Suprapubic skin (tissue), 4 donors: ENCODE measurements around the gene CCDC181. TPM values are rescaled to one million over a fixed set of nuclear protein-coding genes. Genes with fewer than 3 reads are reported as not detected.
"Not testable (repeated sequence)": the region's sequence is repeated elsewhere in the genome, so short reads cannot be mapped to it uniquely, and the experiment has no call there.

ENCODE experiments used
- DNase-seq, 2 donors: peaks; one replicate each; pipeline ENCODE4 v3.0.0-alpha.2; 2019; ENCODE audit warnings: low spot score in 2 of 2
- H3K27ac ChIP-seq: fragments of 200-600 bp; sonication (generic); one replicate; pipeline ENCODE4 v1.5.1; 2019
- H3K27me3 ChIP-seq: fragments of 200-600 bp; sonication (generic); one replicate; pipeline ENCODE4 v1.5.1; 2019
- H3K36me3 ChIP-seq: fragments of 200-600 bp; sonication (generic); one replicate; pipeline ENCODE4 v1.5.1; 2019
- H3K4me1 ChIP-seq: fragments of 200-600 bp; sonication (generic); one replicate; pipeline ENCODE4 v1.5.1; 2019
- H3K4me3 ChIP-seq: fragments of 200-600 bp; sonication (generic); one replicate; pipeline ENCODE4 v1.5.1; 2019; ENCODE audit warnings: mild to moderate bottlenecking
- H3K9me3 ChIP-seq: fragments of 200-600 bp; sonication (generic); one replicate; pipeline ENCODE4 v1.5.1; 2019
- CTCF ChIP-seq, 2 donors: fragments of 200-600 bp in 1 of 2; fragments of 450-650 bp in 1 of 2; sonication (generic) in 1 of 2; IDR thresholded peaks; one replicate each; pipeline ENCODE4 v1.5.1; 2016 to 2019; ENCODE audit warnings: antibody characterized with exemption in 2 of 2, mild to moderate bottlenecking in 1 of 2, moderate library complexity in 1 of 2
- EP300 ChIP-seq: sonication (generic); formaldehyde crosslinking; IDR thresholded peaks from one replicate; pipeline ENCODE4 v1.6.1; 2017; ENCODE audit warnings: antibody characterized with exemption
- POLR2A ChIP-seq, 2 donors: fragments of 450-650 bp; IDR thresholded peaks; one replicate each; pipeline ENCODE4 v1.6.1; 2017; ENCODE audit warnings: antibody characterized with exemption in 2 of 2, mild to moderate bottlenecking in 2 of 2, moderate library complexity in 2 of 2
- POLR2AphosphoS5 ChIP-seq, 3 donors: sonication (generic); formaldehyde crosslinking; IDR thresholded peaks; one replicate each; pipeline ENCODE4 v1.6.1; 2017; ENCODE audit warnings: antibody characterized with exemption in 3 of 3
- WGBS: methylation state at CpG from one replicate; pipeline ENCODE4 v1.1.5; 2018; 5-methylcytosine and 5-hydroxymethylcytosine counted together
- total RNA-seq, 4 donors: library from RNA; depleted of rRNA; stranded (reverse); fragments of >200 nt; gene quantifications; one replicate each; pipeline ENCODE4 v1.1.0, GENCODE V29; 2016

CCDC181 gene
- total RNA-seq, 4 donors from 2014 or later, result not detected

- H3K27ac ChIP-seq, result no peak overlapping the region
- no peaks in the 10 kb centered on the region for H3K4me1 ChIP-seq
- H3K4me3 ChIP-seq, result no peak overlapping the region
- TF ChIP-seq CTCF (IDR thresholded peaks at IDR 0.05) (no peak), POLR2A (IDR thresholded peaks at IDR 0.05) (no peak), EP300 (no peak), POLR2AphosphoS5 (IDR thresholded peaks at IDR 0.05) (no peak)
- no peak for DNase-seq
- H3K36me3 ChIP-seq, result no peaks in the 10 kb centered on the region
- WGBS, result 46% methylated on average over 3 of the region's 3 CpGs
- H3K9me3 ChIP-seq, result no peaks in the 10 kb centered on the region
- peaks cover 5% of the 10 kb centered on the region for H3K27me3 ChIP-seq
Measured at GRCh38 chr1:169443923-169444322, 16.6 kb upstream of the CCDC181 start.

- H3K9me3 ChIP-seq, result no peaks in the 10 kb centered on the region
- no peak overlapping the region for H3K27ac ChIP-seq
- DNase-seq, result no peak
- WGBS, result 57% methylated on average over 6 of the region's 6 CpGs
- H3K4me1 ChIP-seq, result peaks cover 6% of the 10 kb centered on the region
- TF ChIP-seq CTCF (IDR thresholded peaks at IDR 0.05) (no peak), POLR2AphosphoS5 (IDR thresholded peaks at IDR 0.05) (no peak), EP300 (no peak), POLR2A (IDR thresholded peaks at IDR 0.05) (no peak)
- H3K4me3 ChIP-seq, result no peak overlapping the region
- H3K36me3 ChIP-seq, result no peaks in the 10 kb centered on the region
- peaks cover 38% of the 10 kb centered on the region for H3K27me3 ChIP-seq
Measured at GRCh38 chr1:169426174-169426705, 1.0 kb downstream of the CCDC181 start.

- Histone ChIP-seq H3K27me3 (peaks cover 11% of the 10 kb centered on the region), H3K27ac (no peak overlapping the region), H3K4me3 (no peak overlapping the region), H3K4me1 (no peaks in the 10 kb centered on the region), H3K36me3 (no peaks in the 10 kb centered on the region), H3K9me3 (no peaks in the 10 kb centered on the region)
- WGBS, result 93% methylated on average over 5 of the region's 5 CpGs
- no peak for DNase-seq
- TF ChIP-seq CTCF (IDR thresholded peaks at IDR 0.05), result no peak
Measured at GRCh38 chr1:169421309-169421708, 6.0 kb downstream of the CCDC181 start.

- TF ChIP-seq POLR2A (IDR thresholded peaks at IDR 0.05) (no peak), EP300 (no peak), POLR2AphosphoS5 (IDR thresholded peaks at IDR 0.05) (no peak), CTCF (IDR thresholded peaks at IDR 0.05) (no peak)
- Histone ChIP-seq H3K4me3 (no peak overlapping the region), H3K36me3 (no peaks in the 10 kb centered on the region), H3K27me3 (no peaks in the 10 kb centered on the region), H3K9me3 (peaks cover 13% of the 10 kb centered on the region), H3K4me1 (no peaks in the 10 kb centered on the region), H3K27ac (no peak overlapping the region)
- DNase-seq, result no peak
- WGBS, result 85% methylated on average over 2 of the region's 2 CpGs
Measured at GRCh38 chr1:169414952-169415351, 12.3 kb downstream of the CCDC181 start.

GRCh38 chr1:169408340-169408739 is 18.9 kb downstream of the CCDC181 start:
- WGBS, result 81% methylated on average over 3 of the region's 5 CpGs
- not testable (repeated sequence) for H3K36me3 ChIP-seq, H3K4me1 ChIP-seq, DNase-seq, H3K4me3 ChIP-seq, H3K27ac ChIP-seq, H3K27me3 ChIP-seq
- H3K9me3 ChIP-seq, result peaks cover 24% of the 10 kb centered on the region

GRCh38 chr1:169402578-169402977 is 24.7 kb downstream of the CCDC181 start:
- H3K27me3 ChIP-seq, DNase-seq, H3K4me3 ChIP-seq, H3K9me3 ChIP-seq, H3K36me3 ChIP-seq, H3K27ac ChIP-seq, H3K4me1 ChIP-seq: not testable (repeated sequence)
- 100% methylated on average over 1 of the region's 1 CpG for WGBS
